HepG2 (cell line): ENCODE results near the gene AGBL1.

ENCODE experiments used
- ZNF281 ChIP-seq: sonication (generic); formaldehyde crosslinking; IDR thresholded peaks from 2 replicates; pipeline ENCODE4 v1.4.0; 2020; ENCODE audit warnings: missing genetic modification reagents, borderline replicate concordance
- TF ChIP-seq, protein P1 (sequence below): sonication (generic); formaldehyde crosslinking; IDR thresholded peaks from 2 replicates; pipeline ENCODE4 v1.5.0; 2020; ENCODE audit warnings: missing genetic modification reagents
- TF ChIP-seq, protein P2 (sequence below): sonication (generic); formaldehyde crosslinking; IDR thresholded peaks from 2 replicates; pipeline ENCODE4 v1.5.0; 2020; ENCODE audit warnings: mild to moderate bottlenecking, missing genetic modification reagents, moderate library complexity

DNA sequence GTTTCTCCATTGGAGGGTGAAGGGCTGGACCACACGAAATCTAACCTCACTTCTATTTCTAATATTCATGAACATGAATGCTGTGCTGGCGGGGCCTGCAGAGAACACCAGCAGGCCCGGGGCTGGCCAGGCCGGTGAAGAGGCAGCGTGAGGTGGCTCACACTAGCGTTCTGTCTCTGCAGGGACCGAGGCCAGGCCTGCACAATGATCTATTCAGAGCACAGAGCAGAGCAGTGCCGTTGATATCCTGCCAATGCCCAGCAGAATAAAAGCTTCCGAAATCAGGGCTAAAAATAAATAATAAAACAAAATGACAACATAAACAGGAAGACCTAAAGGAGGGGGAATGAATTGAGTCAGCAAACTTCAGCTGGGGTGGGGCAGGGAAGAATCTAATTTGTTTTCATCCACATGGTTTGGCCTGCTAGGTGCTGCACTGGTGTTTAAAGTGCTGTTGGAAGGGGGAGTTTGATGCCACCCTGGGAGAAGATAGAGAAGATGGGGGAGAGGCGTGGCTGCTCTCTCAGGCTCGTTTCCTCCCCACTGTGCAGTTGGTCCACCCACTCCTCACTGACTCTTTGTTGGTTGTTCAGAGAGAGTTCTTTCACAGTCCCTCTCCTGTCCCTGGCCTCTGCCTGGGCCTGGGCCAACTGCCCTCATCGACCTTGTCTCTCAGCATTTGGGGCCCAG is 837.1 kb downstream of the AGBL1 start:
- no peak for TF ChIP-seq ZNF281 (CRISPR knock-in tag)
- TF ChIP-seq, protein P1, sequence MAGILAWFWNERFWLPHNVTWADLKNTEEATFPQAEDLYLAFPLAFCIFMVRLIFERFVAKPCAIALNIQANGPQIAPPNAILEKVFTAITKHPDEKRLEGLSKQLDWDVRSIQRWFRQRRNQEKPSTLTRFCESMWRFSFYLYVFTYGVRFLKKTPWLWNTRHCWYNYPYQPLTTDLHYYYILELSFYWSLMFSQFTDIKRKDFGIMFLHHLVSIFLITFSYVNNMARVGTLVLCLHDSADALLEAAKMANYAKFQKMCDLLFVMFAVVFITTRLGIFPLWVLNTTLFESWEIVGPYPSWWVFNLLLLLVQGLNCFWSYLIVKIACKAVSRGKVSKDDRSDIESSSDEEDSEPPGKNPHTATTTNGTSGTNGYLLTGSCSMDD (CRISPR knock-in tag) = no peak
- TF ChIP-seq, protein P2, sequence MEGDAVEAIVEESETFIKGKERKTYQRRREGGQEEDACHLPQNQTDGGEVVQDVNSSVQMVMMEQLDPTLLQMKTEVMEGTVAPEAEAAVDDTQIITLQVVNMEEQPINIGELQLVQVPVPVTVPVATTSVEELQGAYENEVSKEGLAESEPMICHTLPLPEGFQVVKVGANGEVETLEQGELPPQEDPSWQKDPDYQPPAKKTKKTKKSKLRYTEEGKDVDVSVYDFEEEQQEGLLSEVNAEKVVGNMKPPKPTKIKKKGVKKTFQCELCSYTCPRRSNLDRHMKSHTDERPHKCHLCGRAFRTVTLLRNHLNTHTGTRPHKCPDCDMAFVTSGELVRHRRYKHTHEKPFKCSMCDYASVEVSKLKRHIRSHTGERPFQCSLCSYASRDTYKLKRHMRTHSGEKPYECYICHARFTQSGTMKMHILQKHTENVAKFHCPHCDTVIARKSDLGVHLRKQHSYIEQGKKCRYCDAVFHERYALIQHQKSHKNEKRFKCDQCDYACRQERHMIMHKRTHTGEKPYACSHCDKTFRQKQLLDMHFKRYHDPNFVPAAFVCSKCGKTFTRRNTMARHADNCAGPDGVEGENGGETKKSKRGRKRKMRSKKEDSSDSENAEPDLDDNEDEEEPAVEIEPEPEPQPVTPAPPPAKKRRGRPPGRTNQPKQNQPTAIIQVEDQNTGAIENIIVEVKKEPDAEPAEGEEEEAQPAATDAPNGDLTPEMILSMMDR = no peak
